SK-N-DZ (cell line): ENCODE measurements around the gene BEAN1.
"Not testable (repeated sequence)": the region's sequence is repeated elsewhere in the genome, so short reads cannot be mapped to it uniquely, and the experiment has no call there.

Experiments used
- DNase-seq: peaks from one replicate; pipeline ENCODE4 v3.0.0-alpha.2; 2015; ENCODE audit warnings: low spot score

BEAN1 gene

DNA sequence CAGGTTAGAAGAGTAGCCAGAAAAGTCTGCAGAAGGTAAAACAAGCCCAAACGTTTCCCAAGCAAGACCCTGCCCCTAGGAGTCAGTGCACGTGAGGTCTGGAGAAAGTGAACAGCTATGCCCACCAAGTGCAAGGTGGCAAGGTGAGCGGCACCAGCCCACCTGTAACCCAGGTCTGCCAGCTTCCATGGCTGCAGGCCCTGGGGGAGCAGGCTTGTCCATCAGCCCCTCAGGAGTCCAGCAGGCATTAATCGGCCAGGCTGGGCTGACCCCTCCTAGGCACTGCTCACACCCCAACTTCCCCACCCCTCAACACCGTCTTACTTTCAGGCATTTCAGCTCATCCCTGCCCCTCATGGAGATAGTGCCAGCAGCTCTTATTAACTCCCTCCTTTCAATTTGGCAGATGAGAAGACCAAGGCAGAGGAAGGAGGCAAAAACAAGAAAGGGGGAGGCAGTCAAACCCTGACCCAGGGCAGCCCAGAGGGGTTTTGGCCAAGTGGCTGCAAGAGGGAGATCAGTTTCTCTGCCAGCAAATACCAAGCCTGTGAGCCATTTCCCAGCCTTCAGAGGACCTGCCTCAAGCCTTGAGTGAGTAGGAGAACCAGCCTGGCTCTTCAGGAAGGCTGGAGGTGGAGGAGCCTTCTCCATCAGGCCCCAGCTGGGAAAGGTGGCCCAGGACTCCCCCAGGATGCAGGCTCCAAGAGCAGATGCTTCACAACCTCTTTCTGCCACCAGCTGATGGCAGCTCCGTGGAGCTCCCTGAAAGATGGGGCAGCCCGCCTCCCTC, 14.7 kb downstream of the BEAN1 start:
- no peak for DNase-seq

- no peak for DNase-seq
Observed at GRCh38 chr16:66442502-66443268, 15.6 kb downstream of the BEAN1 start.

- DNase-seq = no peak
Observed at GRCh38 chr16:66443269-66443652, 16.2 kb downstream of the BEAN1 start.

- no peak for DNase-seq
Observed at GRCh38 chr16:66444049-66444481, 17.0 kb downstream of the BEAN1 start.

DNA sequence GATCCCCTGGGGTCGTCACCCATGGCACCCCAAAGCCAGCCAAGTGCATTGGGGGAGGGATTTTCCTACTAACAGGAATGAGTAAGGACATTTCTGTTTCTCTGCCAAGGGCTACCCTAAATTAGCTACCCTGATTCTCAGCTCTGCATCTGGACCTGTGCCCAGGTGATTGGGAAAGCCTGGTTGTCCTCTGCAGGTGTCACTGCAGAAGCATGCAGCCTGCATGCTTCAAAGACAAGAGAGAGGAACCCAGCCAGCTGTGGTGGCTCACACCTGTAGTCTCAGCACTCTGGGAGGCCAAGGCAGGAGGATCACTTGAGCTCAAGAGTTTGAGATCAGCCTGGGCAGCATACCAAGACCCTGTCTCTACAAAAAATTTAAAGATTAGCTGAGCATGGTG, 19.6 kb downstream of the BEAN1 start:
- no peak for DNase-seq

DNA sequence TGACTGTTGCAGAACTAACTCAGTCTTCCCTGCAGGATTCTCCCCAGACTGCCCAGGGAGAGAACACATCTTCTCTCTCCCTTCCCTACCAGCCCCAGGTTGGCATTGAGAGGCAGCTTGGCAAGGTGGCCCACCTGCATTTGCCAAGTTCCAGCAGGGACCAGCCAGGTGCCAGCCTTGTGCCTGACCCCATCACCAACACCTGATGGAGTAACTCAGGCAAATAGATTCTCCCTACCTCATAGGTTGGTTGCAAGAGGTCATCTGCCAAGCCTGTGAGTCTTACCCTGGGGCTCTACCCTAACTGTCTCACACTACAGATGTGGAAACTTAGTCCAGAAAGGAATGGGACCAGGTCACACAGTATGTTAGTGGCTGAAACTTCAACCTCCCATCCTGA, 20.4 kb downstream of the BEAN1 start:
- no peak for DNase-seq

DNA sequence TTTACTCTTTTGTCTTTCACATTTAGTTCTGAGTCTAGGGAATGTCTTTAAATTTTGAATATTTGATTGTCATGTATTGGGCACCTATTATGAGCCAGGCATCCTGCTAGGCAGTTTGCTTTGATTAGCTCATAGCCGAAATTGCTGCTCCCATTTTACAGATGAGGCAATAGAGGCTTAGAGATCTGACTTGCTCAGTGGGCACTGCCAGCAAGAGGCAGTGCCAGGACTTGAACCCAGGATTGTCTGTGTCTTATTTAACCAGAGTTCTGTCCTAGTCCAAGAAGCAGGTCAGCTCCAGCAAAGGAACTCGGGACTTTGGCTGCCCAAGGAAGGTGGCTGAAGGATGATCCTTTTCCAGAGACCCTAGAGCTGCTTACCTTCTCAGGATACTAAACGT, 24.5 kb downstream of the BEAN1 start:
- DNase-seq = no peak

DNA sequence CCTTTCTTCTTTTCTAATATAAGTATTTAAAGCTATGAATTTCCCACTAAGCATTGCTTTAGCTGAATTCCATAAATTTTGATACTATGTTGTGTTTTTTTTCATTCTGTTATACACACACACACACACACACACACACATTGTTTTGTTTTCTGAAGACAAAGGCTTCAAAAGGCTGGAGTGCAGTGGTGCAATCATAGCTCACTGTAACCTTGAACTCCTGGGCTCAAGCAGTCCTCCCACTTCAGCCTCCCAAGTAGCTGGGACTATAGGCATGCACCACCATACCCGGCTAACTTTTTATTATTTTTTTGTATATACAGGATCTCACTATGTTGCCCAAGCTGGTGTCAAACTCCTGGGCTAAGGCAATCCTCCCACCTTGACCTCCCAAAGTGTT, 26.1 kb downstream of the BEAN1 start:
- not testable (repeated sequence) for DNase-seq

GRCh38 chr16:66454751-66455150, 27.7 kb downstream of the BEAN1 start:
- DNase-seq = no peak

DNA sequence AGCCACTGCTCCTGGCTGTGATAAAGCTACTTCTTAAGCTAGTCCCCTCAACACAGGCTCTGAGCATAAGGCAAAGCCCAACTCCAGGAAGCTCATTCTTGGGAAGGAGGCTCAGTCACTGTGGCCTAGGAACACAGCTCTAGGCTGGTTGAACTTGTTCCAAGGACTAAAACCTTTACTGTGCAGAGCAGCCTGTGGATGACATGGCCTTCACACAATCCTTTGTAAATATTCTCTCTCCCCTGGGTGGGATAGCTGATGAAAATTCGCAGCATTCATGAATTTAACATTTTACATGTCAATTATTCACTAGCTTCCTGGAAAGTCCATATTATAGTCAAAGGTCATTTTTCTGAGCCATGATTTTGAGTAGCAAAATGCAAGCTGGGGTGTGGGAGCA, 28.9 kb downstream of the BEAN1 start:
- DNase-seq = no peak

DNA sequence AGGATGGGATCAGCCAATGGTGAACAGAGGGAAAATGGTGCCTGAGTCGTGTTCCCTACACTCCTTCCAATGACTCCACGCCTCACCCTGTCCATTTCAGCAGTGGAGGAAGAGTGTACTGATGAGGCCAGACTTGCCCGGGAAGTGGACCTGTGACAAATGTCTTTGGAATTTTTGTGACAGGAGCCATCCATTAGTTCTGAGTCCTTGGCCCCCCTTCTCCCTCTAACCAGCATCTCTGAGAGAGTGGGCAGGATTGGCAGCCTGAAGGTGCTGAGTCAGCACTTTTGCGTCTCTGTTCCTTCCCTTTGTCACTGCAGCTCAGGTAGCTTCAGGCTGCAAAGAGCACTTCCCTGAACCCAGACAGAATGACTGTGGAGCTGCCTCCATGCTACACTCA, 30.8 kb downstream of the BEAN1 start:
- DNase-seq = no peak

- no peak for DNase-seq
Observed at GRCh38 chr16:66458292-66458691, 31.2 kb downstream of the BEAN1 start.

DNA sequence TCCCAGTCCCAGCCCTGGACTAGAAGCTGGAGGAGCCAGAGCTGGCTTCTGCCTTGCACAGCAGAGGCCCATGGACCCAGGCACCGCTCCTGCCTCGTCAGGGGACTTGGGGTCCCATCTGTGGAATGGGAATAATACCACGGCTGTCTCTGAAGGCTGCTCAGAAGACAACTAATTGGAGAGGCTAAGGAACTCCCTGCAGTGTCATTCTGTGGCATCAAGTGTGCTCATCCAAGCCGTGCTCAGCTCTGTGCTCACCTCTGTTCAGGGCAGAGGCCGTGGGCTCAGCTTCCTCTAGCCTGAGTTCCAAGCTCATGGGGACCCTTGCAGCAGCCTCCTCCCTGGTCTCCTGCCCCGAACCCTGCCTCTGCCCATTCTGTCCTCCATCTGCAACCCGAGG, 31.8 kb downstream of the BEAN1 start:
- no peak for DNase-seq

DNA sequence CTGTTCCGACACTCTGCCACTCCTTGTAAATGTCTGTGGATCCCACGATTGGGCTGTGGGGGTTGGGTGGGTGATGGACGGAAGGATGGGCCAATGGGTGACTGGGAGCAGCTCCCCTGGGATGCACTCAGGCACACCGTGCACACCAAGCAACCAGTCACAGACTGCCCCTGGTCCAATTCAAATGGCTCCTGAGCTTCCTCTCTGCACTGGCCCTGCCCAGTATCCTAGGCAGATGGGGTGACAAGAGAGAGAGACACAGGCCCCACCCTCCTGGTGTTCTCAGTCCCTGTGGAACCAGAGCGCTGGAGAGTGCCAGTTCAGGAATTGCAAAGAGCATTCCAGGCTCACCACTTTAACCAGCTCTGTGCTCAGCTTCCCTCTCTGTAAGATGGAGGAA, 32.8 kb downstream of the BEAN1 start:
- DNase-seq = peak; percentile 61

DNA sequence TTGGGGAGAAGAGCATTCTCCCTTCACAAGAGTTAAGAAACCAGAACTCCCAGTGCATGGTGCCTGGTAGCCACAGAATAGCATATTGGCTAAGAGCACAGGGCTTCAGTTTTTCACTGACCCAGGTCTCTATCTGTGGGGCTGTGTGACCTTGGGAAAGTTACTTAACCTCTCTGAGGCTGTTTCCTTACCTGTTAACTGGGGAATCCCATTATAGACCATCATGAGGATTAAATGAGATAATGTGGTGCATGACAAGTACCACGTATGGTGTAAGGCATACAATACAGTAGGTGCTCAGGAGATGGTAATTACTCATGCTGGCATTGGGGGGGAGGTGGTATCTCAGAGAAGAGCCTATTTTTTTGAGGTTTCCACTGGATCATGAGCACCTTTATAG, 33.6 kb downstream of the BEAN1 start:
- DNase-seq = no peak

DNA sequence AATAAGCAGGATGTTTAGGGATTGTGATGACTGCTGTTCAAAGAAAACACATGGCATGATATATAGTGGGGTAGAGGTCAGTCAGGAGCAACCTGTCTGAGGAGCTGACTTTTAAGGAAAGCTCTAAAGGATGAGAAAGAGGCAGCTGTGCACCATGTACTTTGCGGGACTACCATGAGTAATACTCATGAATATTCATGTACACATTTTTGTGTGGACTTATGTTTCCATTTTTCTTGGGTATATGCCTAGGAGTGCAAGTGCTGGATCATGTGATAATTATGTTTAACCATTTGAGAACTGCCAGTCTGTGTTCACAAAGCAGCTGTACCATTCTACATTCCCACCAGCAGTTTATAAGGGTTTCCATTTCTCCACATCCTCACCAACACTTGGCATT, 35.8 kb downstream of the BEAN1 start:
- no peak for DNase-seq

GRCh38 chr16:66465946-66466345, 38.9 kb downstream of the BEAN1 start:
- not testable (repeated sequence) for DNase-seq

DNA sequence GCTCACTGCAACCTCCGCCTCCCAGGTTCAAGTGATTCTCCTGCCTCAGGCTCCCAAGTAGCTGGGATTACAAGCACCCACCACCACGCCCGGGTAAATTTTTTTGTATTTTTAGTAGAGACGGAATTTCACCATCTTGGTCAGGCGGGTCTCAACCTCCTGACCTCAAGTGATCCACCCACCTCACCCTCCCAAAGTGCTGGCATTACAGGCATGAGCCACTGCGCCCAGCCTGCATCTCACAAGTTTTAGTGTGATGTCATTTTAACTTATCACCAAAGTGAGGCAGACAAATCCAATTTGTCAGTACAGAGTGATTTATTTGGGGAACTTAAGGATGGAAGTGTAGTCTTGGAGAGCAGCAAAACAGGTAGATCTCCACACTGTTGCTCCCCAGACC, 39.5 kb downstream of the BEAN1 start:
- not testable (repeated sequence) for DNase-seq

GRCh38 chr16:66467611-66468010, 40.5 kb downstream of the BEAN1 start:
- DNase-seq = no peak

GRCh38 chr16:66468321-66468965, 41.3 kb downstream of the BEAN1 start:
- no peak for DNase-seq

DNA sequence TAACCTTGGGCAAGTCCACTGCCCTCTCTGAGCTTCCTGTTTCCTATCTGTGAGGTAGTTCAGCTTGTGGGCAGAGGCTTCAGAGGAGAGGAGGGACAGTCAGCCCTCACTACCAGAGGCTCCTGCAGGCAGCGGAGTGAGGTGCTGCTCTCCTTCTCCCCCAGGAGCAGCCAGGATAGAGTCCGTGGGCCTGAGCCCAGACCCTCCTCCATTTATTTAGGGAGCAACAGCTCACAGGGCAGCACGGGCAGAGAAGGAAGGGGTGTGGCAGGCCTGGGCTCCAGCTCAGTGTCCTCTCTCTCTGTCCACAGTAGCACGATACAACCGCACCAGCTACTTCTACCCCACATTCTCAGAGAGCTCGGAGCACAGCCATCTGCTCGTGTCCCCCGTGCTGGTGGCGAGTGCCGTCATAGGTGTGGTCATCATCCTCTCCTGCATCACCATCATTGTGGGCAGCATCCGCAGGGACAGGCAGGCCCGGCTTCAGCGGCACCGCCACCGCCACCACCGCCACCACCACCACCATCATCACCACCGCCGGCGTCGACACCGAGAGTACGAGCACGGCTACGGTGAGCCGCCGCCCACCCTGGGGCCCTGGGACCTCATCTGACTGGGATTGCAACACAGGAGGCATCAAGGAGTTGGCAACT, 42.3 kb downstream of the BEAN1 start:
- no peak for DNase-seq

DNA sequence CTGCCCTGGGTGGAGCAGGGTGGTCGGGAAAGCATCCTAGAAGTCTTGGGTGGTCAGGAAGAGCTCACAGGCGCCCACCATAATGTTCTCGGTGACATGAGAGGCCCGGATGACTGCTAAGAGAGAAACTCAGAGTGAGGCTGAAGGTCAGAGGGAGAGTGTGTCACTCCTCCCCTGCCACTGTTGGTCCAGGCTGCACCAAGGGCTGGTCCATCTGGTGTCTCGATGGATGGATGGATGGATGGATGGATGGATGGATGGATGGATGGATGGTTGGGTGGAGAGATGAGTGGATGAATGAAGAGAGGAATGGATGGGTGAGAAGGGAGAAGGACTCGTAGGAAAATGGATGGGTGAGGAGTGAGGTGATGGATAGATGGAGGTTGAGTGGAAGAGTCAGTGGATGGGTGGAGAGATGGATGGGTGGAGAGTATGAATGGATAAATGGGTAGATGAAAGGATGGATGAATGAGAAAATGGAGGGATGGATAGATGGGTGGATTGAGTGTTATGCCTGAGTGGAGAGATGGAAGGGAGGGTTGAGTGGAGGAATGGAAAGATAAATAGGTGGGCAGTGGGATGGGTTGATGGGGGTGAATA, 43.0 kb downstream of the BEAN1 start:
- DNase-seq = no peak
